PC-3 (cell line): Measurements from ENCODE around the gene GOLGA1. TPM values are rescaled to one million over a fixed set of nuclear protein-coding genes. Genes with fewer than 3 reads are reported as not detected.
"Not testable (repeated sequence)": the region's sequence is repeated elsewhere in the genome, so short reads cannot be mapped to it uniquely, and the experiment has no call there.

ENCODE experiments used
- ATAC-seq: fragments of 200-7000 bp; cut with Tn5 transposase; 2 replicates; pipeline ENCODE4 v1.9.1; 2020; ENCODE audit warnings: mild to moderate bottlenecking, moderate library complexity
- BruUV-seq: library from RNA; stranded (reverse); fragments of 400-500 nt; replicated peaks from 2 replicates; lab custom pipeline; 2021; lab: Mats Ljungman, UMichigan
- CTCF ChIA-PET: fragments of 300-600 bp; sonication (Branson Sonifier 250); formaldehyde crosslinking; loops from one replicate; lab custom pipeline; 2022; ENCODE audit warnings: antibody characterized with exemption; lab: Charles Lee
- POLR2A ChIA-PET: fragments of 300-600 bp; sonication (Branson Sonifier 250); formaldehyde crosslinking; loops from one replicate; lab custom pipeline; 2022; ENCODE audit warnings: antibody characterized with exemption; ENCODE audit not compliant: unreplicated experiment; lab: Charles Lee
- DNase-seq: peaks from one replicate; pipeline ENCODE4 v3.0.0-alpha.2; 2015
- H2AFZ ChIP-seq: fragments of 300-600 bp; sonication (generic); 2 replicates; pipeline ENCODE4 v1.6.0; 2016; ENCODE audit warnings: antibody characterized with exemption, low read length
- H3F3A ChIP-seq: fragments of 300-600 bp; sonication (generic); one replicate; pipeline ENCODE4 v1.6.0; 2017; ENCODE audit warnings: antibody characterized with exemption, low read length, control low read depth, mild to moderate bottlenecking; ENCODE audit not compliant: unreplicated experiment
- H3K27ac ChIP-seq: fragments of 300-600 bp; sonication (generic); 2 replicates; pipeline ENCODE4 v1.5.1; 2016; ENCODE audit warnings: mild to moderate bottlenecking, low read length
- H3K27me3 ChIP-seq: fragments of 300-600 bp; sonication (generic); 2 replicates; pipeline ENCODE4 v1.6.1; 2016; ENCODE audit warnings: low read length, mixed read lengths
- H3K36me3 ChIP-seq: fragments of 300-600 bp; sonication (generic); 2 replicates; pipeline ENCODE4 v1.6.1; 2016; ENCODE audit warnings: low read depth, mixed run types, low read length, mixed read lengths
- H3K4me1 ChIP-seq: fragments of 300-600 bp; sonication (generic); 2 replicates; pipeline ENCODE4 v1.5.1; 2016; ENCODE audit warnings: low read length; ENCODE audit not compliant: insufficient read depth
- H3K4me2 ChIP-seq: fragments of 300-600 bp; sonication (generic); 2 replicates; pipeline ENCODE4 v1.6.0; 2016; ENCODE audit warnings: low read length
- H3K4me3 ChIP-seq: fragments of 300-600 bp; sonication (generic); 2 replicates; pipeline ENCODE4 v1.5.1; 2016; ENCODE audit warnings: mild to moderate bottlenecking, low read length, mixed read lengths
- H3K79me2 ChIP-seq: fragments of 300-600 bp; sonication (generic); 2 replicates; pipeline ENCODE4 v1.6.1; 2017; ENCODE audit warnings: low read length, mixed read lengths
- H3K9ac ChIP-seq: fragments of 300-600 bp; sonication (generic); 2 replicates; pipeline ENCODE4 v1.6.0; 2016; ENCODE audit warnings: mild to moderate bottlenecking, low read length
- H3K9me2 ChIP-seq: fragments of 300-600 bp; sonication (generic); replicated peaks from 2 replicates; pipeline ENCODE4 v1.6.1; 2016; ENCODE audit warnings: mixed run types, low read length, mixed read lengths
- H3K9me3 ChIP-seq: fragments of 300-600 bp; sonication (generic); 2 replicates; pipeline ENCODE4 v1.6.1; 2016; ENCODE audit warnings: low read length, mixed read lengths
- H4K20me1 ChIP-seq: fragments of 300-600 bp; sonication (generic); 2 replicates; pipeline ENCODE4 v1.6.1; 2016; ENCODE audit warnings: low read length, mixed read lengths
- CTCF ChIP-seq: fragments of 300-600 bp; sonication (generic); conservative IDR thresholded peaks from 2 replicates; pipeline ENCODE4 v1.5.1; 2017; ENCODE audit warnings: antibody characterized with exemption, low read depth, mild to moderate bottlenecking, low read length
- EZH2 ChIP-seq: fragments of 300-600 bp; sonication (generic); IDR thresholded peaks from one replicate; pipeline ENCODE4 v1.6.1; 2017; ENCODE audit warnings: antibody characterized with exemption, mild to moderate bottlenecking, low read length; ENCODE audit not compliant: unreplicated experiment
- EZH2phosphoT487 ChIP-seq: fragments of 300-600 bp; sonication (generic); IDR thresholded peaks from 2 replicates; pipeline ENCODE4 v1.6.1; 2018; ENCODE audit warnings: mild to moderate bottlenecking, antibody characterized with exemption, low read length, borderline replicate concordance
- intact Hi-C: fragments of 100-400 bp; cut with micrococcal nuclease; formaldehyde crosslinking; loops from 2 replicates; pipeline ENCODE4 v1.9.0; 2023
- total RNA-seq: library from RNA; depleted of rRNA; stranded (reverse); fragments of >200 nt; gene quantifications from 2 replicates; pipeline ENCODE4 v1.2.3, GENCODE V29; 2014

Gene GOLGA1
- total RNA-seq, 1 experiment from 2014 or later: 8.6 TPM

- TF ChIP-seq CTCF: peak; percentile 54
- TF ChIP-seq EZH2: no peak
- intact Hi-C loops: no loop called here
- BruUV-seq: no TSS peak
- POLR2A ChIA-PET: no interaction called here
- Histone ChIP-seq H3K4me3 (no peak overlapping the region), H3F3A (no peaks in the 10 kb centered on the region), H2AFZ (no peak overlapping the region), H3K9ac (no peak overlapping the region), H3K9me3 (no peaks in the 10 kb centered on the region), H3K27me3 (no peaks in the 10 kb centered on the region), H3K79me2 (no peaks in the 10 kb centered on the region), H3K4me2 (no peak overlapping the region), H3K36me3 (no peaks in the 10 kb centered on the region), H3K9me2 (no peaks in the 10 kb centered on the region), H3K4me1 (peaks cover 2% of the 10 kb centered on the region), H3K27ac (no peak overlapping the region), H4K20me1 (no peaks in the 10 kb centered on the region)
- ATAC-seq (no peak), DNase-seq (no peak)
- CTCF ChIA-PET: interaction anchor here (0.9 kb wide), 1 partner anchor 61 kb away, joined by 3 read pairs; no protein-coding TSS in a partner anchor
Measured at GRCh38 chr9:124840300-124840833, 100.5 kb downstream of the GOLGA1 start.

- no peaks in the 10 kb centered on the region for H3K79me2 ChIP-seq
- H3K9me3 ChIP-seq: no peaks in the 10 kb centered on the region
- H4K20me1 ChIP-seq: no peaks in the 10 kb centered on the region
- no peak overlapping the region for H3K4me2 ChIP-seq
- H3K27ac ChIP-seq: no peak overlapping the region
- H3K9ac ChIP-seq: no peak overlapping the region
- no peaks in the 10 kb centered on the region for H3F3A ChIP-seq
- no peaks in the 10 kb centered on the region for H3K9me2 ChIP-seq
- DNase-seq (peak; percentile 31), ATAC-seq (no peak)
- peak; percentile 47 for TF ChIP-seq CTCF
- no peak for TF ChIP-seq EZH2phosphoT487
- H3K27me3 ChIP-seq: no peaks in the 10 kb centered on the region
- ChIA-PET POLR2A (no interaction called here), CTCF (interaction anchor here (0.9 kb wide), 1 partner anchor 60 kb away, joined by 3 read pairs; no protein-coding TSS in a partner anchor)
- H2AFZ ChIP-seq: no peak overlapping the region
- no peak overlapping the region for H3K4me3 ChIP-seq
- no peaks in the 10 kb centered on the region for H3K36me3 ChIP-seq
- no TSS peak for BruUV-seq
- intact Hi-C loops: no loop called here
- H3K4me1 ChIP-seq: peaks cover 8% of the 10 kb centered on the region
Measured at GRCh38 chr9:124839612-124840299, 101.1 kb downstream of the GOLGA1 start.

- H3K79me2 ChIP-seq, BruUV-seq, H3K9ac ChIP-seq, H3K9me2 ChIP-seq, H3K27me3 ChIP-seq, ATAC-seq, H4K20me1 ChIP-seq, H3K27ac ChIP-seq, H3K9me3 ChIP-seq, POLR2A ChIA-PET, intact Hi-C loops, H3K4me2 ChIP-seq, CTCF ChIA-PET, DNase-seq, H3F3A ChIP-seq, H3K36me3 ChIP-seq, H2AFZ ChIP-seq, H3K4me3 ChIP-seq: not testable (repeated sequence)
- H3K4me1 ChIP-seq: peaks cover 18% of the 10 kb centered on the region
Measured at GRCh38 chr9:124838567-124839275, 102.2 kb downstream of the GOLGA1 start.

- H2AFZ ChIP-seq, DNase-seq, H3K27ac ChIP-seq, ATAC-seq, H3K36me3 ChIP-seq, H3K9me3 ChIP-seq, CTCF ChIA-PET, H3K4me3 ChIP-seq, H3K9ac ChIP-seq, H3K27me3 ChIP-seq, BruUV-seq, H3F3A ChIP-seq, H3K4me2 ChIP-seq, H4K20me1 ChIP-seq, POLR2A ChIA-PET, intact Hi-C loops, H3K79me2 ChIP-seq, H3K9me2 ChIP-seq: not testable (repeated sequence)
- H3K4me1 ChIP-seq: peaks cover 19% of the 10 kb centered on the region
Measured at GRCh38 chr9:124838132-124838531, 102.8 kb downstream of the GOLGA1 start.
